T-helper 17 cell (primary cell): Measurements from ENCODE around the gene FGF14. TPM values are rescaled to one million over a fixed set of nuclear protein-coding genes. Genes with fewer than 3 reads are reported as not detected.

Source experiments
- ATAC-seq: fragments of 150-1000 bp; cut with Tn5 transposase; 2 replicates; pipeline ENCODE4 v1.10.0; 2021; ENCODE audit warnings: mild to moderate bottlenecking, moderate library complexity
- DNase-seq, 3 donors: peaks; one replicate each; pipeline versions ENCODE4 v3.0.0 to v3.0.0-alpha.2; 2020 to 2021
- H3K9me3 ChIP-seq: one replicate; pipeline ENCODE4 v1.7.0; 2013; ENCODE audit warnings: low read length, mild to moderate bottlenecking; ENCODE audit not compliant: control insufficient read depth, poor library complexity, severe bottlenecking
- H3K27ac Mint-ChIP-seq: one replicate; pipeline ENCODE4 v1.8.0; 2022; ENCODE audit warnings: mild to moderate bottlenecking, moderate library complexity, mixed read lengths
- H3K27me3 Mint-ChIP-seq: one replicate; pipeline ENCODE4 v1.8.0; 2022; ENCODE audit warnings: mixed read lengths
- H3K36me3 Mint-ChIP-seq: one replicate; pipeline ENCODE4 v1.8.0; 2022; ENCODE audit warnings: low read depth, mixed read lengths
- H3K4me1 Mint-ChIP-seq: one replicate; pipeline ENCODE4 v1.8.0; 2022; ENCODE audit warnings: mild to moderate bottlenecking, mixed read lengths
- H3K4me3 Mint-ChIP-seq: one replicate; pipeline ENCODE4 v1.8.0; 2022; ENCODE audit warnings: mild to moderate bottlenecking, moderate library complexity, mixed read lengths
- total RNA-seq, 4 donors: library from RNA in 2 of 4; stranded (reverse) in 2 of 4; gene quantifications; one replicate each; pipeline ENCODE4 v1.2.3 and lab custom pipeline; 2022 to 2026

The FGF14 gene
- total RNA-seq, 2 donors from 2014 or later = not detected

GRCh38 chr13:101817898-101818297 lies 584.0 kb downstream of the FGF14 start:
- H3K4me3 Mint-ChIP-seq = no peak overlapping the region
- H3K27me3 Mint-ChIP-seq = peaks cover 15% of the 10 kb centered on the region
- no peaks in the 10 kb centered on the region for H3K9me3 ChIP-seq
- ATAC-seq (no peak), DNase-seq (no peak)
- no peak overlapping the region for H3K27ac Mint-ChIP-seq
- H3K4me1 Mint-ChIP-seq = no peaks in the 10 kb centered on the region
- no peaks in the 10 kb centered on the region for H3K36me3 Mint-ChIP-seq

GRCh38 chr13:101811881-101812280 lies 590.0 kb downstream of the FGF14 start:
- no peak overlapping the region for H3K27ac Mint-ChIP-seq
- no peaks in the 10 kb centered on the region for H3K4me1 Mint-ChIP-seq
- ATAC-seq = no peak
- H3K4me3 Mint-ChIP-seq = no peak overlapping the region
- H3K27me3 Mint-ChIP-seq = peaks cover 12% of the 10 kb centered on the region
- DNase-seq = no peak
- H3K9me3 ChIP-seq = no peaks in the 10 kb centered on the region
- no peaks in the 10 kb centered on the region for H3K36me3 Mint-ChIP-seq

- Mint-ChIP-seq H3K27ac (no peak overlapping the region), H3K4me3 (no peak overlapping the region), H3K4me1 (no peaks in the 10 kb centered on the region), H3K27me3 (peaks cover 12% of the 10 kb centered on the region), H3K36me3 (no peaks in the 10 kb centered on the region)
- no peaks in the 10 kb centered on the region for H3K9me3 ChIP-seq
- ATAC-seq (no peak), DNase-seq (no peak)
These were observed 590.5 kb downstream of the FGF14 start for GRCh38 chr13:101811284-101811839.

GRCh38 chr13:101799196-101799595 lies 602.7 kb downstream of the FGF14 start:
- no peaks in the 10 kb centered on the region for H3K4me1 Mint-ChIP-seq
- no peak for ATAC-seq
- H3K27me3 Mint-ChIP-seq = peaks cover 44% of the 10 kb centered on the region
- no peaks in the 10 kb centered on the region for H3K36me3 Mint-ChIP-seq
- H3K4me3 Mint-ChIP-seq = no peak overlapping the region
- DNase-seq = no peak
- H3K27ac Mint-ChIP-seq = no peak overlapping the region
- H3K9me3 ChIP-seq = no peaks in the 10 kb centered on the region

DNA sequence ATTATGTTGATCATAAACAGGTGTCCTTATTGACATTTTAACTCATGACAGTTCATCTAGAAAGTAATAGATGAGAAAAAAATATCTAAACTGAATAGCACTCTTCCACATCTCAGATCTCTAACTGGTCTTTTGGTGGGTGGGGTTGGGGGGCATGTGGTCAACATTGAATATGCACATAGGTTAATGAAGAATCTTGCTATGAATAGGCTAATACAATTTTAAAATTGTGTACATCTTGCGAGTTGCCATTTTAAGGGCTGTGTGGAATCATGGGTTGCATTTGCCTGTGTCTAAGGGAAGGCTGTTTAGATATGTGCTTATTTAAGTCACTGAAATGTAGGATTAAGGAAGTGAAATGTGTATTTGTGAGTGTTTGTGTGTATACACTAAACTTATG lies 603.4 kb downstream of the FGF14 start:
- DNase-seq (no peak), ATAC-seq (no peak)
- no peak overlapping the region for H3K4me3 Mint-ChIP-seq
- H3K4me1 Mint-ChIP-seq = no peaks in the 10 kb centered on the region
- H3K27ac Mint-ChIP-seq = no peak overlapping the region
- H3K36me3 Mint-ChIP-seq = no peaks in the 10 kb centered on the region
- H3K27me3 Mint-ChIP-seq = peaks cover 42% of the 10 kb centered on the region
- H3K9me3 ChIP-seq = no peaks in the 10 kb centered on the region

GRCh38 chr13:101795460-101795859 lies 606.4 kb downstream of the FGF14 start:
- Mint-ChIP-seq H3K4me1 (no peaks in the 10 kb centered on the region), H3K36me3 (no peaks in the 10 kb centered on the region), H3K27me3 (peaks cover 48% of the 10 kb centered on the region), H3K4me3 (no peak overlapping the region), H3K27ac (no peak overlapping the region)
- ATAC-seq (no peak), DNase-seq (no peak)
- H3K9me3 ChIP-seq = no peaks in the 10 kb centered on the region

DNA sequence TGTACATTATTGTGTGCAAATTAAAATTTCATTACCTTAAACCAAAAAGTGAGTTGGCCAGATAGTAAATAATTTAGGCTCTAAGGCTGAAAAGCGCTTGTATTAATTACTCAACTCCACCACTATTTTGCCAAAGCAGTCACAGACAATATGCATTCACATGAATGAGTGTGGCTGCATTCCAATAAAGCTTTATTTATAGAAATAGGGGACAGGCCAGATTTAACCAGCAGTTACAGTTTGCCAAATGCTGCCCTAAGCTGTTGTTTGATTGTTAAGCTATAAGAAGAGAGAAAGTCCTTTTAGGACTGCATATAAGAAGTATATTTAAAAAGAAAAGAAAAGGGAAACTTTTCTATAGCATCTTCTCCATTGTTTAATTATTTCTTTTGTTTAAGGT lies 606.8 kb downstream of the FGF14 start:
- Mint-ChIP-seq H3K27me3 (peaks cover 52% of the 10 kb centered on the region), H3K4me1 (no peaks in the 10 kb centered on the region), H3K4me3 (no peak overlapping the region), H3K27ac (no peak overlapping the region), H3K36me3 (no peaks in the 10 kb centered on the region)
- H3K9me3 ChIP-seq = no peaks in the 10 kb centered on the region
- no peak for DNase-seq
- ATAC-seq = no peak

- Mint-ChIP-seq H3K27me3 (peaks cover 50% of the 10 kb centered on the region), H3K4me3 (no peak overlapping the region), H3K27ac (no peak overlapping the region), H3K36me3 (no peaks in the 10 kb centered on the region), H3K4me1 (no peaks in the 10 kb centered on the region)
- DNase-seq (no peak), ATAC-seq (no peak)
- H3K9me3 ChIP-seq = no peaks in the 10 kb centered on the region
These were observed 609.7 kb downstream of the FGF14 start for GRCh38 chr13:101792189-101792588.

DNA sequence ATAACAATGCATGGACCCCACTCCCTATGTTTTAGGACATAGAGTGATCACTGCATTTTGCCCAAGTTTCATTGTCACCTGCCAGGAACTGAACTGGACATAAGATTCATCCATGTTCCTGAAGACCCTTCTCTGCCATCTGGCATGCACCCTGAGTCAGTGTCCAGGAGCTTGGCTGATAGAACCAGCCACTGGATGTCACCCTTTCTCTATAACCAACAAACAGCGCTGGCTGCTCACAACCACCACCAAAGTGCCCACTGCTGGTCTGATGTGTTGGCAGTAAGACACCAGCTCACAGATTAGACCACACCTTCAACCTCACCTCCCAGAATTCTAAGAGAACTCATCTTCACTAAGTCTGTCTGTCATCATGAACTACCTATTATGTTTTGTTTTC lies 616.0 kb downstream of the FGF14 start:
- ATAC-seq = no peak
- no peaks in the 10 kb centered on the region for H3K9me3 ChIP-seq
- no peak for DNase-seq
- Mint-ChIP-seq H3K4me3 (no peak overlapping the region), H3K4me1 (no peaks in the 10 kb centered on the region), H3K27ac (no peak overlapping the region), H3K36me3 (no peaks in the 10 kb centered on the region), H3K27me3 (peaks cover 47% of the 10 kb centered on the region)

- Mint-ChIP-seq H3K27ac (no peak overlapping the region), H3K4me3 (no peak overlapping the region), H3K27me3 (peaks cover 35% of the 10 kb centered on the region), H3K4me1 (no peaks in the 10 kb centered on the region), H3K36me3 (no peaks in the 10 kb centered on the region)
- no peak for ATAC-seq
- H3K9me3 ChIP-seq = no peaks in the 10 kb centered on the region
- no peak for DNase-seq
These were observed 617.5 kb downstream of the FGF14 start for GRCh38 chr13:101784313-101784712.

- no peaks in the 10 kb centered on the region for H3K4me1 Mint-ChIP-seq
- no peak overlapping the region for H3K27ac Mint-ChIP-seq
- H3K27me3 Mint-ChIP-seq = peaks cover 35% of the 10 kb centered on the region
- no peaks in the 10 kb centered on the region for H3K9me3 ChIP-seq
- H3K36me3 Mint-ChIP-seq = no peaks in the 10 kb centered on the region
- no peak overlapping the region for H3K4me3 Mint-ChIP-seq
- ATAC-seq (no peak), DNase-seq (no peak)
These were observed 618.3 kb downstream of the FGF14 start for GRCh38 chr13:101783554-101783953.

GRCh38 chr13:101780211-101780610 lies 621.6 kb downstream of the FGF14 start:
- Mint-ChIP-seq H3K4me1 (no peaks in the 10 kb centered on the region), H3K27ac (no peak overlapping the region), H3K36me3 (no peaks in the 10 kb centered on the region), H3K27me3 (peaks cover 28% of the 10 kb centered on the region), H3K4me3 (no peak overlapping the region)
- DNase-seq (no peak), ATAC-seq (no peak)
- no peaks in the 10 kb centered on the region for H3K9me3 ChIP-seq

- no peaks in the 10 kb centered on the region for H3K4me1 Mint-ChIP-seq
- no peak overlapping the region for H3K27ac Mint-ChIP-seq
- H3K4me3 Mint-ChIP-seq = no peak overlapping the region
- peaks cover 34% of the 10 kb centered on the region for H3K27me3 Mint-ChIP-seq
- ATAC-seq = no peak
- DNase-seq = no peak
- H3K36me3 Mint-ChIP-seq = no peaks in the 10 kb centered on the region
- no peaks in the 10 kb centered on the region for H3K9me3 ChIP-seq
These were observed 622.7 kb downstream of the FGF14 start for GRCh38 chr13:101779147-101779546.

- no peak for DNase-seq
- ATAC-seq = no peak
- Mint-ChIP-seq H3K27me3 (peaks cover 27% of the 10 kb centered on the region), H3K4me3 (no peak overlapping the region), H3K4me1 (no peaks in the 10 kb centered on the region), H3K36me3 (no peaks in the 10 kb centered on the region), H3K27ac (no peak overlapping the region)
- H3K9me3 ChIP-seq = no peaks in the 10 kb centered on the region
These were observed 626.6 kb downstream of the FGF14 start for GRCh38 chr13:101775267-101775666.
